Motor neuron (in vitro differentiated cells): ENCODE data around the gene YTHDF1. TPM values are rescaled to one million over a fixed set of nuclear protein-coding genes. Genes with fewer than 3 reads are reported as not detected.
A peak's percentile ranks its signal among the peaks of the same experiment; 100 is the strongest.
"Not testable (repeated sequence)": the region's sequence is repeated elsewhere in the genome, so short reads cannot be mapped to it uniquely, and the experiment has no call there.

Experiments
- ATAC-seq, 8 experiments: fragments of 200-7000 bp; cut with Tn5 transposase; replicated peaks in 6 of 8; 2 replicates each; pipeline ENCODE4 v1.8.0; 2021; ENCODE audit warnings: mild to moderate bottlenecking in 8 of 8, moderate library complexity in 8 of 8
- H3K27ac ChIP-seq, 2 donors: fragments of 250-450 bp; sonication (Bioruptor Pico); 2 replicates each; pipeline ENCODE4 v1.9.0; 2021; ENCODE audit warnings: antibody characterized with exemption in 2 of 2, mild to moderate bottlenecking in 2 of 2, moderate library complexity in 1 of 2
- H3K4me1 ChIP-seq, 2 donors: fragments of 250-450 bp; sonication (Bioruptor Pico); replicated peaks in 1 of 2; 2 replicates each; pipeline ENCODE4 v1.6.1; 2021; ENCODE audit warnings: antibody characterized with exemption in 2 of 2, mild to moderate bottlenecking in 2 of 2, moderate library complexity in 1 of 2
- H3K4me3 ChIP-seq, 5 donors: fragments of 250-450 bp; sonication (Bioruptor Pico); 2 replicates each; pipeline ENCODE4 v1.9.0; 2021; ENCODE audit warnings: antibody characterized with exemption in 5 of 5, mild to moderate bottlenecking in 5 of 5, moderate library complexity in 4 of 5
- WGBS, 10 experiments: fragments of 450-650 bp; shearing (Covaris generic); methylation state at CpG; one replicate each; pipeline ENCODE4 v1.0.0; 2022; 5-methylcytosine and 5-hydroxymethylcytosine counted together
- in situ Hi-C, 9 experiments: fragments of 400-800 bp; cut with MboI; loops; one replicate each; pipeline ENCODE4 v1.15.0; 2021; ENCODE audit warnings: low sequenced_read_pairs in 9 of 9, low pct_unique_long_range_greater_than_20kb in 2 of 9; ENCODE audit not compliant: unreplicated experiment in 9 of 9
- total RNA-seq, 8 experiments: library from RNA; unstranded; fragments of 300-600 nt; gene quantifications; 2 replicates each; pipeline versions ENCODE4 v1.2.3 to v1.2.4, GENCODE V29; 2022

The YTHDF1 gene
- total RNA-seq, 8 experiments from 2014 or later = 22.9 to 38.5 (median 33.6) TPM

DNA sequence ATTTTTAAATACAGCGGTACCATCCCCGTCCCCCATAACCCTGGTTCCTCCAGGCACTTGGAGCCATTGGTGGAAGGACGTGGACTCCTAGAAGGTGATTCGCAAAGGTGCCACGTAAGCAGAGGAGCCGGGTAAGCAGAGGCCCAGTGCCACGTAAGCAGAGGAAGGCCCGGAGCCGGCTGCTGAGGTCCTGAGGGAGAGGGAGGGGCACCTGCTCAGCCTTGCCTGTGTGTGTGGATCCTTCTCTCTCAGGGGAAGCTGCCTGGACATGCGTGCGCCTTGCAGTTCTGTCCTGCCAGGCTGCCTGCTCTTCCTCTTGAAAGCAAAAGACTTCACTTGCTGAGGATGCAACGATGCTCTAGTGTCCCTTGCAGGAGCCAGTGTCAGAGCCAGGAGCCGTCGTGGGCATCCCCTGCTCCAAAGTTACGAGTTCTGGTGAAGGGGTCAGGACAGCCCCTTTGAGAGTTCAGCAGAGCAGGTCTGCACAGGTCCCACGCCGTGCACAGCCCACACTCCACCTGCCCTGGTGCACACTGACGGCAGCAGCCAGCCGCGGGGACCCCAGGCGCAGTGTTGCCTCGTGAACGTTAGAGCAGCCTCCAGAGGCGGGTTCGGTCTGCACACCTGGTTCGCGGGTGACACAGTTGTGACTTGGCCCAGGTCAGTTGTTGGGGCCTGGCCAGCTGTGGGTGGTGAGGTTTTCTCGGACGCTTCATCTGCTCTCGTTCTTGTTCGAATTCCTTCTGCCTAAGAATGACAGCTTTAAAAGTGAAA lies 40.2 kb upstream of the YTHDF1 start:
- ATAC-seq = peak in 7 of 8 experiments; percentile 5 to 24 (median 9)
- in situ Hi-C loops = no loop called here
- Histone ChIP-seq H3K4me1 (peaks cover 59 to 62% of the 10 kb centered on the region in 2 donors), H3K4me3 (no peak overlapping the region), H3K27ac (peak overlapping the region; percentile 64 to 73)
- 38 to 91% (median 66%) methylated on average over 3 to 12 of the region's 31 CpGs; no CpG with 5 or more reads in 3 of the 10 experiments for WGBS, 10 experiments

DNA sequence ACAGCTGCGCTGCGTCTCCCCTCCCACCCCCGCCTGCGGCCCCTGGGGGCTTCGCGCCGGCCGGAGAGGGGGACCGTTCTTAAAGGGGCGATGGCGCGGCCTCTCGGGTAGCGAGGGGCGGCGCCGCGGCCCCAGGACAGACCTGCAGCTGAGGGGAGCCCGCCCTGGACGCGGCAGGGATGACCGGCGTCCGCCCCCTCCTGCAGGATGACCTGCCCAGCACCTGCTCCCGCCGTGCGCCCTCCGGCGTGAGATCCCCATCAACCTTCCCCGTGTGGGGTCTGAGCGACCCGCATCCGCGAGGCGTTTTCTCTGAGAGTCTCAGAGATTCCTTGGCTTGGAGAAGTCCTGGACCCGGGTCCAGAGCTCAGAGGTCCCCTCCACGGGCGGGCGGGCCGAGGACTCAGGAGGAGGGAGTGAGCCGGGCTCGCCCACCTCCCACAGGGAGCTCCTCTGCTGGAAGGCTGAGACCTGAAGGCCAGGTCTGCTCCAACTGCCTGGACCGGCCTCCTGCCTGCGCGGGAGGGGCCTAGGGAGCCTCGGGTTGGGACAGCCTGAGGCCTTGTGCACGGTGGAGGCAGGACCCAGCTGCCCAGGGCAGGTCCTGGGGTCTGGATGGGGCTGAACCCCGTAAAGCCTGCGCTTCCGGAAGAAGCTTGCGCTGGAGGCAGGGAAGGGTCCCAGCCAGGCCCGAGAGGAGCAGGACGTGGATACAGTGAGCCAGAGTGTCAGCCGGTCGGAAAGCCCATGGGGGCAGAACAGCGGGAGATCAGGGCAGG lies 38.9 kb upstream of the YTHDF1 start:
- in situ Hi-C loops = no loop called here
- peak overlapping the region; percentile 73 to 86 for H3K27ac ChIP-seq
- ATAC-seq = peak in 6 of 8 experiments; percentile 10 to 71 (median 62)
- peak overlapping the region; percentile 36 to 73 (median 43) for H3K4me3 ChIP-seq
- H3K4me1 ChIP-seq = peaks cover 55 to 61% of the 10 kb centered on the region in 2 donors
- 0 to 45% (median 38%) methylated on average over 1 to 15 of the region's 56 CpGs; no CpG with 5 or more reads in 6 of the 10 experiments for WGBS, 10 experiments

DNA sequence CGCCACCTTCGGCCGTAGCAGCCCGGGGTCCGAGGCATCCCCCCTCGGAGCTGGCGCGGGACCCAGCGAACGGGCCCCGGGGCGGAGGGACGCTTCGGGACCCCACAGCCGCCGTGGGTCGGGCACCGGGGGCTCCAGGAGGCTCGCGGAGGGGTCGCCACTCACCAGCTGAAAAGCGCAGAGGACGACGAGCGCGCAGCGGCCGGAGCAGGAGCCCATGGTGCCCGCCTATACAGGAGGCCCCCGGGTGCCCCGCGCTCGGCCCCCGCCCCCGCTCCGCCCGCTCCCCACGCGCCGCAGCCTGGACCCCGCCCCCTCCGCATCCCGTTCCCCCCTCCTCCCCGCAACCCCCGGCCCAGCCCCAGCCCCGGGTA lies 38.3 kb upstream of the YTHDF1 start, which contains the start of gene NKAIN4:
TSS of gene NKAIN4 (minus strand) at position 232 of the 374 bp plus-strand sequence. CDS start at position 219, 13 bp downstream.
- no CpG with 5 or more reads among the region's 46 CpGs for WGBS, 10 experiments
- peaks cover 49 to 58% of the 10 kb centered on the region in 2 donors for H3K4me1 ChIP-seq
- peak within 1 kb of the TSS; percentile 36 to 73 (median 43) for H3K4me3 ChIP-seq
- peak in 3 of 8 experiments; percentile 31 to 46 (median 38) for ATAC-seq
- in situ Hi-C loops = no loop called here
- H3K27ac ChIP-seq = peak within 1 kb of the TSS; percentile 73 to 86

DNA sequence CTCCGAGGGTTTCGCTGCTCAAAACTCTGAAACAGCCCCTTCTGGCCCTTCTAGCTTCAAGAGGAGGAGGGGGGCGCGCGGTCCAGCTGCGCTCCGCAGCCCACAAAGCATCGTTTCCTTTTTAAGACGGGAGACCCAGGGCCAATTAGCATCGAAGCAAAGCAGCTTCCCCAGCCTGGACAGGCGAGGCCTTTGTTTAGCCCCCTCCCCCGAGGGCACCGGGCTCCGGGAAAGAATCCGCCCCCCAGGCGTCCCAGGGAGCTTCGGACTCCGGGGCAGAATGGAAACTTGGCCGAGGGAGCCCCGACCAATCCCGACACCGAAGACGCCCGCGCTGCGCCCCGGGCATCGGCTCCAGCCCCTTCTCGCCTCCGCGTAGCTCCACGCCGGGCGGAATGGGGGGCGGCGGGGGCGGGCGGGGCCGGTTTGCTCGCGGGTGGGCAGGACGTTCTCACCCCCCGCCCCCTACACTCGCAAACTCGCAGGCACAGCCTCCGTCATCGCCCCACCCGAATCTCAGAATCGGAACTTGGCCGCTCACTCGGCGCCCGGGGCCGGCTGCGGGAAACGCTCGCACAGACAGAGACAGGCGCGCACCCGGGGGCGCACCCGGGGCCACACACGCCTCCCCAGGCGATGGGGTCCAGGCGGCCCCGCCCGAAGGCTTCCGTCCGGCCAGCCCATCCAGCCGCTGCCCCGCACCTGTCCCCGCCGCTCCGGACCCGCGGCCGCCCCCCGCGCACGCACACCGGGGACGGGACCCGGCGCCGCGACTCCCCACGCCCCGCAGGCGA lies 37.7 kb upstream of the YTHDF1 start:
- H3K4me1 ChIP-seq = peaks cover 50 to 57% of the 10 kb centered on the region in 2 donors
- 0 to 3% (median 0%) methylated on average over 1 to 6 of the region's 89 CpGs; no CpG with 5 or more reads in 6 of the 10 experiments for WGBS, 10 experiments
- in situ Hi-C loops = no loop called here

DNA sequence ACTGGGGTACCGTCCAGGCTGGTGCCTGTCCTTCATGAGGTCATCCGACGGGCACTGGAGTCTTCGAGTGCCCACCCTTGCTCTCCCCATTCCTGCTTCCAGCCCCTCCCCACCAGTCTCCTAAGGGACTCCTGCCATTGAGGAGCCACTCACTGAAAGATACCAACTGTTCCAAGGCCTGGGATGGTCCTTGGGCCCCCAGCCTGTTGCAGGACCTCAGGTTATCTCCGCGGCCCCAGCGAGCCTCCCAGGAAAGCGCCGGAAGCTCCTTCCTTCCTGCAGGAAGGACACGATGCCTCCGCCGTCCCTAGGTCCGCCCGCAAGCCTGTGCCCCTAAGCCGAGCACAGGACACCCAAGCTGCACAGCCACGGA lies 37.1 kb upstream of the YTHDF1 start:
- H3K4me1 ChIP-seq = peaks cover 56 to 58% of the 10 kb centered on the region in 2 donors
- in situ Hi-C loops = no loop called here
- peak overlapping the region; percentile 73 to 86 for H3K27ac ChIP-seq
- H3K4me3 ChIP-seq = peak overlapping the region; percentile 36 to 73 (median 43)
- ATAC-seq = peak in 1 of 8 experiments; percentile 9
- WGBS, 10 experiments = 13 to 27% (median 18%) methylated on average over 3 to 7 of the region's 16 CpGs; no CpG with 5 or more reads in 7 of the 10 experiments

More for the DNA sequence above, 37.7 kb upstream of the YTHDF1 start:
- ATAC-seq = peak; percentile 13 to 74 (median 22)
- Histone ChIP-seq H3K27ac (peak overlapping the region; percentile 73 to 86), H3K4me3 (peak overlapping the region; percentile 36 to 73 (median 43))

DNA sequence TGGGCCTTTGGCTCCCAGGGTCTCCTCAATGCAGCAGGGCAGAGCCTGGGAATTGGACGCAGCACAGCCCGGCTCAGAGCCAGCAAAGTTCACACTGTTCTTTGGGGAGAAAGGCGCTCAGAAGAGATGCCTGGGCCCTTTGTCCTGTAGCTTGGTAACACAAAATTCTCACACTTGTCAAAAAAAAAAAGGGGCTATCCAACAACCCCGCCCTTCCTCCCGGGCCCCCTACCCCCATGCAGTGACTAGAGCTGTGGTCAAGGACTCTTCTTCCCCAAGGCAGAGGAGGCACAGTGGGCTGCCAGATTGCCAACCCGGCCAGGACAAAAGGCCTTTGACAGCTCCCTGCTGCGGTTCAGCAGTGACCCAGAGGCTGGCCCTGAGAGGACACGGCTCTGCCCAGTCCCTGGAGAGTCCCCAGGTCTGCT lies 36.4 kb upstream of the YTHDF1 start:
- 0 to 60% (median 30%) methylated on average over 1 of the region's 8 CpGs; no CpG with 5 or more reads in 6 of the 10 experiments for WGBS, 10 experiments
- H3K4me3 ChIP-seq = peak overlapping the region in 2 of 5 donors; percentile 67 to 73
- in situ Hi-C loops = no loop called here
- peak overlapping the region in 1 of 2 donors; percentile 86 for H3K27ac ChIP-seq
- ATAC-seq = no peak
- peaks cover 60 to 62% of the 10 kb centered on the region in 2 donors for H3K4me1 ChIP-seq

DNA sequence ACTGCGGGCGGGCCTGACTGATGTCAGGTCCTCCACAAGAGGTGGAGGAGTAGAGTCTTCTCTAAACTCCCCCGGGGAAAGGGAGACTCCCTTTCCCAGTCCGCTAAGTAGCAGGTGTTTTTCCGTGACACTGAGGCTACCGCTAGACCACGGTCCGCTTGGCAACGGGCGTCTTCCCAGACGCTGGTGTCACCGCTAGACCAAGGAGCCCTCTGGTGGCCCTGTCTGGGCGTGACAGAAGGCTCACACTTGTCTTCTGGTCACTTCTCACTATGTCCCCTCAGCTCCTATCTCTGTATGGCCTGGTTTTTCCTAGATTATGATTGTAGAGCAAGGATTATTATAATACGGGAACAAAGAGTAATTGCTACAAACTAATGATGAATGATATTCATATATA lies 35.4 kb upstream of the YTHDF1 start:
- H3K27ac ChIP-seq, in situ Hi-C loops, ATAC-seq, H3K4me3 ChIP-seq: not testable (repeated sequence)
- peaks cover 63 to 69% of the 10 kb centered on the region in 2 donors for H3K4me1 ChIP-seq
- 0 to 100% (median 27%) methylated on average over 1 to 7 of the region's 14 CpGs; no CpG with 5 or more reads in 6 of the 10 experiments for WGBS, 10 experiments

DNA sequence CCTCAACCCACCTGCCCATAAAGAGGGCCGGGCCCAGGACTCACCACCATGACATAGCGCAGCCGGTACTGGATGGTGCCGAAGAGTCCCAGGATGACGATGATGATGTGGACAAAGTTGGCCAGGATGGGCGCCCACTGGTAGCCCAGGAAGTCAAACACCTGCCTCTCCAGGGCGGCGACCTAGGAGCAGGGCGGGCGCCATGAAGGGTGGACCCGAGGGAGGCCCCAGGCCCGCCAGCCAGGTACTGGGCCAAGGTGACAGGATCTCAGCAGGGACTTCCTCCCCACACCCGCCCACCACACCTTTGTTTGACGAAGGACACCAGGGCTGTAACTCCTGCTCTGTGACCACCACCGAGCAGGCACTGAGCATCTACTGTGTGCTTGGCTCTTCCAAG lies 34.0 kb upstream of the YTHDF1 start:
- 75 to 100% (median 96%) methylated on average over 1 to 7 of the region's 15 CpGs; no CpG with 5 or more reads in 6 of the 10 experiments for WGBS, 10 experiments
- Histone ChIP-seq H3K27ac (peak overlapping the region in 1 of 2 donors; percentile 16), H3K4me1 (peaks cover 49 to 54% of the 10 kb centered on the region in 2 donors), H3K4me3 (no peak overlapping the region)
- in situ Hi-C loops = no loop called here
- ATAC-seq = no peak

DNA sequence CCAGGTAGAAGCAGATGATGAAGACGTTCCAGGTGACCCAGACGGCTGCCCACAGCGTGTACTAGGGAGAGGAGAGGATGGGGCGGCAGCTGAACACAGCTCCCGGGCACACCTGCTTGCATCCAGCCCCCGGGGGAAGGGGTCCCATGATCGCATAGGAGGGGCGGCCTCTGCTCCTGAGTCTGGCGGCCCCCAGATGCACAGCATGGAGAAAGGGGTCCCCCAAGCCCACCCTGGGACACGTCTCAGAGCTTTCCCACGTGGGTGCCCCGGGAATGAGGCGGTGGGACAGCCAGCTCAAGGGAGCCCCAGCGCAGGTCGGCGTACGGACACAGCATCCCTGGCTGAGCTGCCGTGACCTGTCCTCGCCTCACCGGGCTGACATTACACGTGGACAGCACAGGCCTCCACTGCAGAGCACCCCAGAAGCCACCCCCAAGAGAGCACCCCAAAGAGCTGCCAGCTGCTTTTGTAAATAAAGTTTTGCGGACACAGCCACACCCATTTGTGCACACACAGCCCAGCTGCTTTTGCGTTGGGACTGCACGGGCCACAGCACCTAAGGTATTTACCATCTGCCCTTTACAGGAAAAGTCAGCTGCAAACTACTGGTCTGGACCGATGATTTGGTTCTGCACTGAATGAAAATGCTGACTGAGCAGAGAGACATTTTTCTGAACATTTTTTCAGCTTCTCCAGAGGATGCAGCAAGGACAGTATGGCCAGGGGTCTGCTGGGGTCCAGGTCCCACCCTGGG lies 33.1 kb upstream of the YTHDF1 start:
- H3K4me1 ChIP-seq = peaks cover 45 to 50% of the 10 kb centered on the region in 2 donors
- no peak overlapping the region for H3K27ac ChIP-seq
- 20 to 100% (median 78%) methylated on average over 1 to 9 of the region's 25 CpGs; no CpG with 5 or more reads in 2 of the 10 experiments for WGBS, 10 experiments
- ATAC-seq = peak in 1 of 8 experiments; percentile 12
- no peak overlapping the region for H3K4me3 ChIP-seq
- in situ Hi-C loops = no loop called here

DNA sequence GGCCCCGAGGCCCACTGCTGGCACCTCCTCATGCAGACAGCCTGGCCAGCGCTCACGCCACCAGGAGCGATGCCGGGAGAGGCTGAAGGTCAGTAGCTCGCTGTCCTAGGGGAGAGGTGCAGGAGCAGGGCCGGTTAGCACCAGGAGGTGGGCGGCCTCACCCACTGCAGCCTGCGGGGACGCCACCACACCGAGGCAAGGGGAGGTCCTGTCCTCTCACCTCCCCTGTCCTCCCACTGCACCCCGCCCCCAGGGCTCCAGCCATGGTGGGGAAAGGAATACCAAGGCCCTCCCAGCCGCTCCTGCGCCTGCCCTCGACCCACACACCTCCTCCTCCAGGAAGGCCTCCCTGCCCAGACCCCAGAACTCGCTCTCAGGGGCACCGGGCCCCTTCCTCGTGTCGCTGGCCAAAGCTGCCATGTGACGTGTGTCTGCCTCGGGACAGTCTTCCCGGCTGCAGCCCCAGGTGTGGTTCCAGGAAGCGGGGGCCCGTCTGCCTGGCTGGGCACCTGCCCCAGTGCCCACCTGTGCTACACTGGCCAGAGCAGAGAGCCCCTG lies 31.8 kb upstream of the YTHDF1 start:
- in situ Hi-C loops = no loop called here
- Histone ChIP-seq H3K27ac (no peak overlapping the region), H3K4me1 (peaks cover 39 to 47% of the 10 kb centered on the region in 2 donors), H3K4me3 (no peak overlapping the region)
- WGBS, 10 experiments = 3 to 97% (median 63%) methylated on average over 5 to 7 of the region's 24 CpGs; no CpG with 5 or more reads in 7 of the 10 experiments
- peak in 2 of 8 experiments; percentile 0 to 6 for ATAC-seq

DNA sequence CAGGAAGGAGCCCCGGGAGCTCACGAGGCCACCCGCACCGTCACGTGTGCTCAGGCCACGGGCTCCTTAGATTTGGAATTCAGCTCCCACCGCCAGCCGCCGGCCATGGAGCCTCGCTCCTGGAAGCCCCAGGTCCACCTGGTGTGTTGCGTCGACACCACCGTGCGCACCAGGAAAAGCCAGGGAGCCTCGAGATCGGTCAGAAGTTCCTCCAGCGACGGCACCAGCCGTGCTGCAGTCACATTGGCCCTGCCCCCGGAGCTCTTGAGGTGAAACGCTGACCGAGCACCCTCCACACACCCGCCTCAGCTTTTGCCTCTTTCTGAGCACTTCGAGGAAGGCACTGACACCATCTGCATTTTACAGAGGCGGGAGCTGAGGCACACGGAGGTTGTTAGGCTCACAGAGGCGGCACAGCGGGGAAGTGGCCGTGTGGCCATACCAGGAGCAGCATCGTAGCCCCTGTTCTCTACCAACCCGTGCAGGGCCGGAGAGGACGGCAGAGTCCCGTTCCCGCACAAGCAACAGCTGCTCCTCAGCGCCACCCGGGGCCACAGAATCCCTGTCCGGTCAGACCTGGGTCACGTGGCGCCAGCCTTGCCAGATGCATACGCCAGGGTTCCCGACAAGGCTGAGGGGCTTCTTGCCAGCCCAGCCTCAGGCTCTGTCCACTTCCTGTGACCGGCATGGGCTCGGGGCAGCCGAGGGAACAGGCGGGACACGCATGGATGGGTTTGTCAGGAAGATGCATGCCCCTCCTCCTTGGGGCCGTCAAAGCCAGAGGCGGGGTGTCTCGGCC lies 30.8 kb upstream of the YTHDF1 start:
- H3K4me3 ChIP-seq = no peak overlapping the region
- H3K4me1 ChIP-seq = peaks cover 28 to 36% of the 10 kb centered on the region in 2 donors
- no peak overlapping the region for H3K27ac ChIP-seq
- peak in 4 of 8 experiments; percentile 47 to 68 (median 60) for ATAC-seq
- WGBS, 10 experiments = 50 to 100% (median 63%) methylated on average over 1 to 13 of the region's 50 CpGs; no CpG with 5 or more reads in 6 of the 10 experiments
- in situ Hi-C loops = no loop called here
